AG04450 (cell line): Measurements from ENCODE around the gene HOXB7. TPM values are rescaled to one million over a fixed set of nuclear protein-coding genes. Genes with fewer than 3 reads are reported as not detected.

Source experiments
- CTCF ChIA-PET: fragments of 300-600, 350-600 bp; formaldehyde crosslinking; extraction: SDS; loops from one replicate; lab custom pipeline; 2022; ENCODE audit warnings: antibody characterized with exemption, inconsistent platforms; lab: Charles Lee
- POLR2A ChIA-PET: fragments of 350-600 bp; formaldehyde crosslinking; extraction: SDS; loops from one replicate; lab custom pipeline; 2021; ENCODE audit warnings: antibody characterized with exemption, inconsistent platforms; lab: Yijun Ruan, JAX
- DNase-seq: peaks from one replicate; pipeline ENCODE4 v3.0.0-alpha.2; 2011; ENCODE audit warnings: low read depth, low spot score
- H3K27ac ChIP-seq: one replicate; pipeline ENCODE4 v1.5.1; 2012; ENCODE audit warnings: low read depth, low read length, control low read depth
- H3K27me3 ChIP-seq: one replicate; pipeline ENCODE4 v1.6.0; 2012; ENCODE audit warnings: low read length; ENCODE audit not compliant: control insufficient read depth, insufficient read depth
- H3K4me3 ChIP-seq: 2 replicates; pipeline ENCODE4 v1.5.1; 2011; ENCODE audit warnings: mild to moderate bottlenecking, low read depth, low read length, control low read depth
- H3K9me3 ChIP-seq: 2 replicates; pipeline ENCODE4 v1.5.1; 2012; ENCODE audit warnings: low read length; ENCODE audit not compliant: control insufficient read depth, insufficient read depth
- polyA plus RNA-seq: library from polyadenylated mRNA; depleted of rRNA; stranded (reverse); fragments of >200 nt; gene quantifications from 2 replicates; pipeline ENCODE4 v1.2.3, GENCODE V29; 2011
- TF ChIP-seq, protein P1 (sequence below): IDR thresholded peaks from 2 replicates; pipeline ENCODE4 v1.5.1; 2011; ENCODE audit warnings: low read depth, low read length, control low read depth, inconsistent platforms

The HOXB7 gene
- polyA plus RNA-seq, 1 experiment, result 11.3 TPM

DNA sequence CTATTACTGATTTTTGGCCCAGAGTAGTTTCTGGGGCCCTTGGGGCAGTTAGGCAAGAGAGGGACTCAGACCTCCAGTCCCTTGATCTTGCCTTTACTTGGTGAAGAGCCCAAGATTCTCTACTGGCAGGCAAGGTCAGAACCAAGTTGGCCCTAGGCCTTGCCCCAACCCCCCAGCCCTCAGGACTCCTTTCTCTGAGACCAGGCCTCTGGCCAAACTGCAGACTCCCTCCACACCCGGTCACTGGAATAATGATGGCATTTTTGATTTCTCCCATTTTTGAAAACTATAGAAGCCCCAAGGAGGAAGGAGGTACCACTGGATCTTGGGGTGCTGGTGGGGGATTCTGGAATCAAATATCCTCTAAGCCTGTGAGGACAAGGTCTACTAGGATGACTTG, 33.3 kb upstream of the HOXB7 start:
- H3K9me3 ChIP-seq, result peaks cover 15% of the 10 kb centered on the region; the same call in 1 of the 2 replicates
- TF ChIP-seq, protein P1, sequence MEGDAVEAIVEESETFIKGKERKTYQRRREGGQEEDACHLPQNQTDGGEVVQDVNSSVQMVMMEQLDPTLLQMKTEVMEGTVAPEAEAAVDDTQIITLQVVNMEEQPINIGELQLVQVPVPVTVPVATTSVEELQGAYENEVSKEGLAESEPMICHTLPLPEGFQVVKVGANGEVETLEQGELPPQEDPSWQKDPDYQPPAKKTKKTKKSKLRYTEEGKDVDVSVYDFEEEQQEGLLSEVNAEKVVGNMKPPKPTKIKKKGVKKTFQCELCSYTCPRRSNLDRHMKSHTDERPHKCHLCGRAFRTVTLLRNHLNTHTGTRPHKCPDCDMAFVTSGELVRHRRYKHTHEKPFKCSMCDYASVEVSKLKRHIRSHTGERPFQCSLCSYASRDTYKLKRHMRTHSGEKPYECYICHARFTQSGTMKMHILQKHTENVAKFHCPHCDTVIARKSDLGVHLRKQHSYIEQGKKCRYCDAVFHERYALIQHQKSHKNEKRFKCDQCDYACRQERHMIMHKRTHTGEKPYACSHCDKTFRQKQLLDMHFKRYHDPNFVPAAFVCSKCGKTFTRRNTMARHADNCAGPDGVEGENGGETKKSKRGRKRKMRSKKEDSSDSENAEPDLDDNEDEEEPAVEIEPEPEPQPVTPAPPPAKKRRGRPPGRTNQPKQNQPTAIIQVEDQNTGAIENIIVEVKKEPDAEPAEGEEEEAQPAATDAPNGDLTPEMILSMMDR, result no peak
- H3K4me3 ChIP-seq, result no peak overlapping the region
- no peak overlapping the region for H3K27ac ChIP-seq
- no peak for DNase-seq
- peaks cover 90% of the 10 kb centered on the region for H3K27me3 ChIP-seq
- CTCF ChIA-PET, result no interaction called here
- POLR2A ChIA-PET, result no interaction called here

DNA sequence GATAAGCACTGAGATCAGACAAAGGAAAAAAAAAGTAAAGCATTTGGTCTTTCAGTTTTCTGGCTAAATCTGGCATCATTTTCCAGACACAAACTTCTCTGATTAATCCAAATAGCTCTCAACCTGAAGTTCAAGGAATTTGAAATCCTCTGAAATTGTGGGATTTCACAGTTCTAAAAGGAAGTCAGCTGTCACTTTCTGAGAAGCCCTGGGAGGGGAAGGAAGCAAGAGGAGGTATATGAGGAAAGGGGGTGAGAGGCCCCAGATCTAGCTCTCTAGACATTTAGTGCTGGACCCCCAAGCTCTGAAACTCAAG, 32.8 kb upstream of the HOXB7 start:
- ChIA-PET POLR2A (no interaction called here), CTCF (no interaction called here)
- no peak overlapping the region for H3K4me3 ChIP-seq
- H3K27ac ChIP-seq, result no peak overlapping the region
- no peak for DNase-seq
- H3K9me3 ChIP-seq, result peaks cover 15% of the 10 kb centered on the region; the same call in 1 of the 2 replicates
- peaks cover 95% of the 10 kb centered on the region for H3K27me3 ChIP-seq
- TF ChIP-seq, protein P1, result no peak

DNA sequence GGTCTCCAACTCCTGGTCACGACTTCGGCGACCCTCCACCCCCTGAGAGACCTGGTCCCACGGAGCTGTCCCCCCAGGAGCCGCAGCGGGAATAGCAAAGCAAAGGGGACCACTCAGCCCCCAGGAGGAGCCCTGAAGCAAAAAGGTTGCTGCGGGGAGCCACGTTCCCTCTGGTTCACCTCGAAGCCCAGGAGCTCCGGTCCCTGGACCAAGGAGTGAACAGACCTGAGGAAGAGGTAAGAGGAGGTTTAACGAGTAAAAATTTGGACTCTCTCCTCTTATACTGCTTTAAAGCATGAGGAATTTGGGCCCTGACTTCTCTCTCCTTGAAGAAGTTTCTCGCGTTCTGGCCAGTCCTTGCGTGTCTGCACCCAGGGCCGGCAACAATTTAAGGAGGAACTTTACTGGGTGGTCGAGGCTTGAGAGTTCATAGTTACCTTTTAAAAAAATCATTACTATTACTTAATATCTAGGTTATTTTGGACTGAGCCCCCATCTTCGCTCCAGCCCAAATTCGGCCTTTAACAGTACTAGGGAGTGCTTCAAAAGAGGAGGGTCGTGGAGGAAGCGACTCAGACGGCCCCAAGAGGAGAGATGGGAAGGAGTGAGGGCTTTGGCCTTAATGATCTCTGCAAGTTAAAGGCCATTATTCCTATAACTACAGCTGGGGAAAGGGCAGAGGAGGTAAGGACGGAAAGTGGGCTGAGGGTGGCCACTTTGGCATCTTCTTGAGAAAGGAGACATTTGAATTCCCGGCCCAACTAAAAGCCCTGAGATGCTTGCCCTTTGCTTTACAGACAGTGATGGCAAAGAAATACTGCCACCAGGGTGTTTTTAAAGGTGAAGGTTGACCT, 32.3 kb upstream of the HOXB7 start:
- POLR2A ChIA-PET, result no interaction called here
- DNase-seq, result no peak
- TF ChIP-seq, protein P1, result no peak
- Histone ChIP-seq H3K4me3 (no peak overlapping the region), H3K27ac (no peak overlapping the region), H3K9me3 (peaks cover 15% of the 10 kb centered on the region; the same call in 1 of the 2 replicates), H3K27me3 (peaks cover 94% of the 10 kb centered on the region)
- CTCF ChIA-PET, result no interaction called here

DNA sequence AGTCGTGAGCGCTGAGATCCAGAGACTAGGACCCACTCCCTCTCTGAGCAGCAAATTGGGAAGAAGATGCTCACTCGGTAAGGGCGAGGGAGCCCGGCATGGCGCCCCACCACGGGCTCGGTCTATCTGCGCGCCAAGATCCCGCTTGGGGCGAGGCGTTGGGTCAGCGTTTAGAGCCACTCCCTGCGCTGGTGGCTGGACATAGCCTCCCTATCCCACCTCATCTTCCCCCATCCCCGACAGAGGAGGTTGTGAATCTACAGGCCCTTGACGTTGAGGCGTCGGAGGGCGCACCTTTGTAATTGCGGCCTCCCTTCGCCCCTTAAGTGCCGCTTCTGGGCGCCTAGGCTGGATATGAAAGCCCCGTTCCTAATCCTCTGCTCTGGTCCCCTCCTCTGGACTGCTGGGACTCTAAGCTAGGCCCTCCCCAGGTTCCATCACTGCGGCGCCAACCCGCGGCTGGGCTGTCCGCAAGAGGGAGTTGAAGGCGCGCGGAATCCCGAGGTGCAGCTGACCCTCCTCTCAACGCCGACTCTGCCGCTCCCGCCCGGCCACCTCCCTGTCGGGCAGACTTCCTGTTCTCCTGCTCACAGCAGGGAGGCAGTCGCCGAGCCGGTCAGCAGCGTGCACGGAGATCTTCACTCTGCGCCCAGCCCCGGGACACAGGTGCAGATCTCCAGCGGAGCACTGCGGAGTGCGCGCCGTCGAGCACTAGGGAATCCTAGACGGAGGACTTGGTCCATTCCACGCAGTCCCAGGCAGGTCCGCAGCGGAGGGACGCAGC, 31.4 kb upstream of the HOXB7 start:
- peaks cover 15% of the 10 kb centered on the region; the same call in 1 of the 2 replicates for H3K9me3 ChIP-seq
- ChIA-PET CTCF (no interaction called here), POLR2A (no interaction called here)
- H3K27me3 ChIP-seq, result peaks cover 94% of the 10 kb centered on the region
- TF ChIP-seq, protein P1, result no peak
- no peak for DNase-seq
- no peak overlapping the region for H3K4me3 ChIP-seq
- no peak overlapping the region for H3K27ac ChIP-seq
